Measurements from ENCODE around the gene DHX34.

DNA sequence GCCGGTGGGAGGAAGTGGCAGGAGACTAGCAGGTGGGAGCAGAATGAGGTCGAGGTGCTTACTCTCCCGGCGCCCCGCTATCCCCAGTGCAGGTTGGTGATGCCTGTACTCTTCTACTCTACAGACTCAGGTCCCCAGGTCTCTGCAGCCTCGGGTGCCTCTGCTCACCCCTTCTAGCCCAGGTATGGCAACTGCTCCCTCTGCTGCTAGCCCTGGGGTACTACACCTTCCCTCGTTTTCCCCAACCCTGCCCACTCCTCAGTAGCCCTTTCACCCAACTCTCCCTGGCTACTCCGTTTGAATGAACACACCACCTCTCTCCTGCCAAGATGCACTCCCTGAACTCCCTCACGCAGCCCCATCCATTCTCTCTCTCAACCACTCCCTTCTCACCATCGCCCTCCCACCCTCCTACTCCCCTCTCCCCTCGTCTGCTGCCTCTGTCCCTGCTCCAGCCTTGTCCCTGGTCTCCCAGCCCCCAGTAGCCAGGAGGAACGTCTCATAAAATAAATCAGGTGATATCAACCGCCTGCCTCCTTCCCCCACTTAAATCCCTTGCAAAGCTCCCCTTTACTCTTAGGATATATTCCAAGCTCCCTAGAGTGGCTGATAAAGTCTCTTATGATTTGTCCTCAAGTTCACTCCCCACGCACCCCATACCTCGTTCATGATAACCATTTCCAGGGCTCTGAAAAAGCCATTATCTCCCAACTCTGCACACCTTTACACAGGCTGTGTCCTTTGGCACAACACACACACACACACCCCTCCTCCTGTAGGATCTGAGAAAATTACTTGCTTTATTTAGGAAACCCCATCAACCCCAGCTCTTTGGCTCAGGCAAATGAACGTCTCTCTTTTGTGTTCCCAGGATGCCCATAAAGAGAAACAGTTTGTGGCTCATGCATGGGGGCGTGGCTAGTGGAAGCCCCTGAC is 78.4 kb downstream of the DHX34 start:
- TF ChIP-seq, protein P1, sequence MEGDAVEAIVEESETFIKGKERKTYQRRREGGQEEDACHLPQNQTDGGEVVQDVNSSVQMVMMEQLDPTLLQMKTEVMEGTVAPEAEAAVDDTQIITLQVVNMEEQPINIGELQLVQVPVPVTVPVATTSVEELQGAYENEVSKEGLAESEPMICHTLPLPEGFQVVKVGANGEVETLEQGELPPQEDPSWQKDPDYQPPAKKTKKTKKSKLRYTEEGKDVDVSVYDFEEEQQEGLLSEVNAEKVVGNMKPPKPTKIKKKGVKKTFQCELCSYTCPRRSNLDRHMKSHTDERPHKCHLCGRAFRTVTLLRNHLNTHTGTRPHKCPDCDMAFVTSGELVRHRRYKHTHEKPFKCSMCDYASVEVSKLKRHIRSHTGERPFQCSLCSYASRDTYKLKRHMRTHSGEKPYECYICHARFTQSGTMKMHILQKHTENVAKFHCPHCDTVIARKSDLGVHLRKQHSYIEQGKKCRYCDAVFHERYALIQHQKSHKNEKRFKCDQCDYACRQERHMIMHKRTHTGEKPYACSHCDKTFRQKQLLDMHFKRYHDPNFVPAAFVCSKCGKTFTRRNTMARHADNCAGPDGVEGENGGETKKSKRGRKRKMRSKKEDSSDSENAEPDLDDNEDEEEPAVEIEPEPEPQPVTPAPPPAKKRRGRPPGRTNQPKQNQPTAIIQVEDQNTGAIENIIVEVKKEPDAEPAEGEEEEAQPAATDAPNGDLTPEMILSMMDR (IDR thresholded peaks at IDR 0.05), result peak; percentile 26 to 64 (median 56)
- no peak for TF ChIP-seq POLR2A (IDR thresholded peaks at IDR 0.05)
- no peak for TF ChIP-seq EP300 (IDR thresholded peaks at IDR 0.05)

Measured in ovary (tissue), 3 donors.